ENCODE measurements around the gene TMEM170A. TPM values are rescaled to one million over a fixed set of nuclear protein-coding genes. Genes with fewer than 3 reads are reported as not detected.

TMEM170A gene
- total and polyA plus RNA-seq, 7 donors = 12.7 to 24.5 (median 15.9) TPM

DNA sequence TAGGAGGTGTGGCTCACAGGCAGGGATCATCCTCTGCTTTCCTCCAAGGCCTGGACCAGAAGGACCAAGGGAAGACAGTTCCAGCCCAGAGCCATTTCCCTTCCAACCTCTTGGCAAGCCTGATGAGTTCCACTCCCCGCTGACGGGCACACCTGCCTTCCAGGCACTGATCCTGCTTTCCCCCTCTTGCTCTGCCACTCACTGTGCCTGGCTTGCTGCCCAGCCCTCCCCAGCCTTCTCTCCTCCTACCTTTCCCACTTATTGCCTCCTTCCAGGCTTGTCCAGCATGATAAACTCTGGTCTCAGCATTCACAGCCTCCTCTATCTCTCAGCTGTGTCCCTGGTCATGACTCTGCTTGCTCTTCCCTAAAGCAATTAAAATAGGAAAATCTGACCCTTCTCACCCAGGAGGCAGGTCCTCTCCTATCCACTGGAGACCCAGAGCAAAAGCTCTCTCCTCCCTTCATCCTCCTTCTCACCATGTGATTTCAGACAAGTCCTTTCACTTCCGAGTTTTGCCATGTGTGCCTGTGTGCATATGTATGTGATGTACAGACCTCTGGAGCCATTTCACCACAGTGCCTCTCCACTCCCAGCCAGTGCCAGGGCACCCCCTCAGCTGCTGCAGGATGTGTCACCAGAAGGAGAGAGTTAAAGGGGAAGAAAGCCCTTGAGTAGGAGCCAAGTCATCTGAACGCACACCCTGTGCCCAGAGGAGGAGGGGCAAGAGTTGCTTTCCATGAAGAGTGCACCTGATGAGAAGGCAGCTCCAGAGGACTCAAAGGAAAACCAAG lies 13.4 kb upstream of the TMEM170A start:
- intact Hi-C loops (cut with DNase I) = no loop called here

DNA sequence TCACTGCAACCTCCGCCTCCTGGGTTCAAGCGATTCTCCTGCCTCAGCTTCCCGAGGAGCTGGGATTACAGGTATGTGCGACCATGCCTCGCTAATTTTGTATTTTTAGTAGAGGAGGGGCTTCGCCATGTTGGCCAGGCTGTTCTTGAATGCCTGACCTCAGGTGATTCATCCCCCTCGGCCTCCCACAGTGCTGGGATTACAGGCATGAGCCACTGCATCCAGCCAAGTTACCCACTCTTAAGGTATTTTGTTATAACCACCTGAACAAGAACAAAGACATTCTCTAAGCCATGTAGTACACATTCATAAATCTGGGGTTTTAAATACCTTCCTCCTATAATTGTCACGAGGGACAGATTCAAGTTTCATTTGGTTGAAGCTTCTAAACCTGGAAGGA lies 12.3 kb upstream of the TMEM170A start:
- intact Hi-C loops (cut with DNase I) = no loop called here

More for the DNA sequence above, 13.4 kb upstream of the TMEM170A start:
- no peaks in the 10 kb centered on the region for H3K4me1 ChIP-seq
- H3K27me3 ChIP-seq = no peaks in the 10 kb centered on the region
- no peaks in the 10 kb centered on the region for H3K9me3 ChIP-seq
- H3K27ac ChIP-seq = no peak overlapping the region
- H3K4me3 ChIP-seq = no peak overlapping the region
- H3K36me3 ChIP-seq = no peaks in the 10 kb centered on the region
- TF ChIP-seq EP300 (IDR thresholded peaks at IDR 0.05) = no peak
- TF ChIP-seq POLR2A (IDR thresholded peaks at IDR 0.05) = no peak
- no peak for TF ChIP-seq POLR2AphosphoS5 (IDR thresholded peaks at IDR 0.05)
- TF ChIP-seq, protein P1, sequence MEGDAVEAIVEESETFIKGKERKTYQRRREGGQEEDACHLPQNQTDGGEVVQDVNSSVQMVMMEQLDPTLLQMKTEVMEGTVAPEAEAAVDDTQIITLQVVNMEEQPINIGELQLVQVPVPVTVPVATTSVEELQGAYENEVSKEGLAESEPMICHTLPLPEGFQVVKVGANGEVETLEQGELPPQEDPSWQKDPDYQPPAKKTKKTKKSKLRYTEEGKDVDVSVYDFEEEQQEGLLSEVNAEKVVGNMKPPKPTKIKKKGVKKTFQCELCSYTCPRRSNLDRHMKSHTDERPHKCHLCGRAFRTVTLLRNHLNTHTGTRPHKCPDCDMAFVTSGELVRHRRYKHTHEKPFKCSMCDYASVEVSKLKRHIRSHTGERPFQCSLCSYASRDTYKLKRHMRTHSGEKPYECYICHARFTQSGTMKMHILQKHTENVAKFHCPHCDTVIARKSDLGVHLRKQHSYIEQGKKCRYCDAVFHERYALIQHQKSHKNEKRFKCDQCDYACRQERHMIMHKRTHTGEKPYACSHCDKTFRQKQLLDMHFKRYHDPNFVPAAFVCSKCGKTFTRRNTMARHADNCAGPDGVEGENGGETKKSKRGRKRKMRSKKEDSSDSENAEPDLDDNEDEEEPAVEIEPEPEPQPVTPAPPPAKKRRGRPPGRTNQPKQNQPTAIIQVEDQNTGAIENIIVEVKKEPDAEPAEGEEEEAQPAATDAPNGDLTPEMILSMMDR (IDR thresholded peaks at IDR 0.05) = no peak
- 26 to 36% methylated on average over 4 of the region's 4 CpGs for WGBS, 2 donors
- DNase-seq = no peak

DNA sequence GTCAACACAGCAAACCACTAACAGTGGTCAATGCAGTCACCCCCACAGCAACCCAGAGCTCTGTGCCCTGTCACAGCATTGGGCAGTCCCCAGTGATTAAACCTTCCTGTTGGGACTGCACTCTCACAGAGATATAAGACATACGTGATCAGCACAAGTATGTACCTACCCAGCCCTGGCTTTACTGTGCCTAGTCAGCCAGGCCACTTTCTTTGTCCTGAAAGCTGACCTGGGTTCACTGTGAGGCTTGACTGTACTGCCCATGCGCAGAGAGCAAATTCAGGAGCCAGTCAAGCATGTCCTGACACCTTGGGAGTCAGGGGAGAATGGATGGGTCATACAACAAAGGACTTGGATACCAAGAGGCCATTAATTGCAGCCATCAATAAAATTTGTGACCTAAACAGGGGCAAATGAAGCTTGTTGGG lies 10.9 kb upstream of the TMEM170A start:
- Histone ChIP-seq H3K4me3 (no peak overlapping the region), H3K27ac (no peak overlapping the region), H3K36me3 (no peaks in the 10 kb centered on the region), H3K9me3 (no peaks in the 10 kb centered on the region), H3K4me1 (no peaks in the 10 kb centered on the region), H3K27me3 (no peaks in the 10 kb centered on the region)
- intact Hi-C loops (cut with DNase I) = no loop called here
- no peak for TF ChIP-seq POLR2AphosphoS5 (IDR thresholded peaks at IDR 0.05)
- TF ChIP-seq POLR2A (IDR thresholded peaks at IDR 0.05) = no peak
- TF ChIP-seq, protein P1 (IDR thresholded peaks at IDR 0.05) = no peak
- TF ChIP-seq EP300 (IDR thresholded peaks at IDR 0.05) = no peak
- no peak for DNase-seq
- 94% methylated on average over 2 of the region's 2 CpGs for whole genome bisulfite sequencing, 2 donors

More for the DNA sequence above, 12.3 kb upstream of the TMEM170A start:
- WGBS, 2 donors = 94% methylated on average over 8 of the region's 8 CpGs
- no peak for DNase-seq
- H3K27me3 ChIP-seq = no peaks in the 10 kb centered on the region
- TF ChIP-seq EP300 (IDR thresholded peaks at IDR 0.05) (no peak), POLR2A (IDR thresholded peaks at IDR 0.05) (no peak), POLR2AphosphoS5 (IDR thresholded peaks at IDR 0.05) (no peak)
- TF ChIP-seq, protein P1 (IDR thresholded peaks at IDR 0.05) = no peak
- H3K4me3 ChIP-seq = no peak overlapping the region
- H3K4me1 ChIP-seq = no peaks in the 10 kb centered on the region
- H3K27ac ChIP-seq = no peak overlapping the region
- no peaks in the 10 kb centered on the region for H3K36me3 ChIP-seq
- H3K9me3 ChIP-seq = no peaks in the 10 kb centered on the region

DNA sequence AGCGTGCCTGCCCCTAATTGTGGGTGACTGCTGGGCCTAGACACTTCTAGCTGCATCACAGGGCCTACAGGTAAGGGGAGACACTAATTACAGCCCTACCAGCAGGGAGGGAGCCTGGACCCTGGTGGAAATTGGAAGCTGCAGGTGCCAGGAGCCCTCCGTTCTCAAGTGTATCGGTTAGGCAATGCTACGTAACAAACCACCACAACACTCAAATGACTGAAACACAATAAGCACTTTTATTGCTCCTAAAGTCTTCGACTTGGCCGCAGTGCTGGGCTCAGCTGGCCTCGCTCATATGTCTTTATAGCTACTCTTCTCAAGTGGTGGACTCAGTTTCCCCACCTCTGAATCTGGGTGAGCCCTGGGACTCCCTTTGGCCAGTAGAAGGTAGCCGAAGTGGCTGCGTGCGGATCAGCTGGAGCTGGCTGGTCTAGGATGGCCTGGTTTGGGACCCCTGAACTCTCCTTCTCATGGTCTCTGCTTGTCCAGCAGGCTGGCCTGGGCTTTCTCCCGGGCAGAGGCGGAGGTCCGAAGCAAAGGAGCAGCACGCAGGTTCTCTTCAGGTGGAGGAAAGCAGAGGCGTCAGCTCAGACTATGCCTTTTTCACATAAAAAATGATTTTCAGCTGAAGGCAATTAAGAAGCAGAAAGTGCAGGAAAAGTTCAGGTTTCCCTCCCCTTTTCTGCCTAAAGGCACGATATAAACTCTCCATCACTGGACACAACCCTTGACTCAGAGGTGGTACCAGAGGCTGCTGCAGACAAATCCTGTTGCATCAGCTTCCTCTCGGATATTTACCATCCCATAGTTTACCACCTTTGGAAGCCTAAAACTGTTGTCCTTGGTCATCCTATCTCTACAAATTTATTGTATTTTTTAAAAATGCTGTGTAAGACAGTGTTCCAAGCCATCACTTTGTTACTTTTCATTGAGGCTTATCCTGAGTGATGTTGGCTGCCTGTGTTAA lies 8.7 kb upstream of the TMEM170A start:
- Histone ChIP-seq H3K27ac (no peak overlapping the region), H3K4me3 (no peak overlapping the region), H3K4me1 (no peaks in the 10 kb centered on the region), H3K36me3 (no peaks in the 10 kb centered on the region), H3K27me3 (no peaks in the 10 kb centered on the region), H3K9me3 (no peaks in the 10 kb centered on the region)
- TF ChIP-seq EP300 (IDR thresholded peaks at IDR 0.05) (no peak), POLR2AphosphoS5 (IDR thresholded peaks at IDR 0.05) (no peak), POLR2A (IDR thresholded peaks at IDR 0.05) (no peak)
- TF ChIP-seq, protein P1 (IDR thresholded peaks at IDR 0.05) = no peak
- intact Hi-C loops (cut with DNase I) = loop anchor here (1.0 to 2.0 kb wide), 2 partner anchors 44 to 292 kb away; no protein-coding TSS in a partner anchor
- WGBS, 2 donors = 96% methylated on average over 17 of the region's 17 CpGs
- DNase-seq = no peak
